Neural cell (in vitro differentiated cells): Measurements from ENCODE around the gene COX4I1. TPM values are rescaled to one million over a fixed set of nuclear protein-coding genes. Genes with fewer than 3 reads are reported as not detected.

Experiments used
- H2AFZ ChIP-seq: fragments of 200-600, 300-800 bp; sonication (generic), shearing (Covaris generic); 2 replicates; pipeline ENCODE4 v1.6.0; 2014; ENCODE audit warnings: low read depth, mild to moderate bottlenecking, antibody characterized with exemption, low read length, moderate library complexity
- H3F3A ChIP-seq: fragments of 200-600 bp; shearing (Covaris generic); 2 replicates; pipeline ENCODE4 v1.6.1; 2016; ENCODE audit warnings: mild to moderate bottlenecking, moderate library complexity, mixed read lengths, antibody characterized with exemption, low read length; ENCODE audit not compliant: insufficient read depth, poor library complexity, severe bottlenecking
- H3K27ac ChIP-seq: fragments of 200-600, 300-800 bp; sonication (generic), shearing (Covaris generic); 2 replicates; pipeline ENCODE4 v1.5.1; 2014; ENCODE audit warnings: mild to moderate bottlenecking, low read length, moderate library complexity
- H3K27me3 ChIP-seq: fragments of 300-800, 200-600 bp; sonication (generic), shearing (Covaris generic); 2 replicates; pipeline ENCODE4 v1.6.0; 2014; ENCODE audit warnings: mild to moderate bottlenecking, low read depth, low read length, moderate library complexity; ENCODE audit not compliant: insufficient read depth
- H3K36me3 ChIP-seq: fragments of 300-800, 200-600 bp; sonication (generic), shearing (Covaris generic); 2 replicates; pipeline ENCODE4 v1.5.1; 2014; ENCODE audit warnings: mild to moderate bottlenecking, antibody characterized with exemption, low read length, moderate library complexity; ENCODE audit not compliant: insufficient read depth
- H3K4me2 ChIP-seq: fragments of 300-800, 200-600 bp; sonication (generic), shearing (Covaris generic); 2 replicates; pipeline ENCODE4 v1.6.0; 2014; ENCODE audit warnings: mild to moderate bottlenecking, low read length
- H3K4me3 ChIP-seq: fragments of 300-800, 200-600 bp; sonication (generic), shearing (Covaris generic); 2 replicates; pipeline ENCODE4 v1.5.1; 2014; ENCODE audit warnings: mild to moderate bottlenecking, low read length, moderate library complexity
- H3K79me2 ChIP-seq: fragments of 200-600 bp; shearing (Covaris generic); replicated peaks from 2 replicates; pipeline ENCODE4 v1.6.0; 2014; ENCODE audit warnings: mild to moderate bottlenecking, low read length, moderate library complexity; ENCODE audit not compliant: insufficient read depth
- H3K9ac ChIP-seq: fragments of 300-800, 200-600 bp; sonication (generic), shearing (Covaris generic); 2 replicates; pipeline ENCODE4 v1.6.1; 2016; ENCODE audit warnings: mild to moderate bottlenecking, low read length, mixed read lengths
- H3K9me2 ChIP-seq: fragments of 200-600 bp; shearing (Covaris generic); 2 replicates; pipeline ENCODE4 v1.6.1; 2016; ENCODE audit warnings: mild to moderate bottlenecking, low read length, mixed read lengths; ENCODE audit not compliant: insufficient read depth
- H3K9me3 ChIP-seq: fragments of 200-600, 300-800 bp; sonication (generic), shearing (Covaris generic); 2 replicates; pipeline ENCODE4 v1.6.1; 2016; ENCODE audit warnings: mild to moderate bottlenecking, mixed run types, low read length, moderate library complexity, mixed read lengths
- H4K20me1 ChIP-seq: fragments of 200-600 bp; shearing (Covaris generic); 2 replicates; pipeline ENCODE4 v1.6.1; 2016; ENCODE audit warnings: mild to moderate bottlenecking, mixed run types; ENCODE audit not compliant: insufficient read depth
- EP300 ChIP-seq: fragments of 450-650 bp; conservative IDR thresholded peaks from 2 replicates; pipeline ENCODE4 v1.6.1; 2014; ENCODE audit warnings: antibody characterized with exemption, mild to moderate bottlenecking, moderate library complexity; ENCODE audit not compliant: poor library complexity, severe bottlenecking
- EZH2 ChIP-seq: fragments of 200-600, 300-800 bp; shearing (Covaris generic), sonication (generic); IDR thresholded peaks from 2 replicates; pipeline ENCODE4 v1.6.1; 2014; ENCODE audit warnings: antibody characterized with exemption, low read length, borderline replicate concordance, mild to moderate bottlenecking; ENCODE audit not compliant: insufficient read depth, poor library complexity, severe bottlenecking
- MXI1 ChIP-seq: fragments of 450-650 bp; conservative IDR thresholded peaks from 2 replicates; pipeline ENCODE4 v1.6.1; 2014; ENCODE audit warnings: antibody characterized with exemption, mild to moderate bottlenecking; ENCODE audit not compliant: poor library complexity, severe bottlenecking
- POLR2AphosphoS5 ChIP-seq: IDR thresholded peaks from 2 replicates; pipeline ENCODE4 v1.6.1; 2012
- RAD21 ChIP-seq: fragments of 450-650 bp; conservative IDR thresholded peaks from 2 replicates; pipeline ENCODE4 v1.6.1; 2014; ENCODE audit warnings: antibody characterized with exemption, mild to moderate bottlenecking, moderate library complexity
- SMC3 ChIP-seq: fragments of 450-650 bp; conservative IDR thresholded peaks from 2 replicates; pipeline ENCODE4 v1.6.1; 2014; ENCODE audit warnings: antibody characterized with exemption, mild to moderate bottlenecking, moderate library complexity; ENCODE audit not compliant: poor library complexity
- TAF1 ChIP-seq: IDR thresholded peaks from 2 replicates; pipeline ENCODE4 v1.6.1; 2012; ENCODE audit warnings: low read depth
- polyA plus RNA-seq: library from polyadenylated mRNA; depleted of rRNA; stranded (reverse); fragments of >200 nt; gene quantifications from 2 replicates; pipeline ENCODE4 v1.2.3, GENCODE V29; 2014
- TF ChIP-seq, protein P1 (sequence below): fragments of 450-650 bp; IDR thresholded peaks from 2 replicates; pipeline ENCODE4 v1.5.1; 2014; ENCODE audit warnings: antibody characterized with exemption, mild to moderate bottlenecking, moderate library complexity; ENCODE audit not compliant: poor library complexity, severe bottlenecking
- TF ChIP-seq, protein P2 (sequence below): IDR thresholded peaks from 2 replicates; pipeline ENCODE4 v1.6.1; 2012; ENCODE audit warnings: borderline replicate concordance

COX4I1 gene
- polyA plus RNA-seq, 1 donor from 2014 or later = 709 TPM

DNA sequence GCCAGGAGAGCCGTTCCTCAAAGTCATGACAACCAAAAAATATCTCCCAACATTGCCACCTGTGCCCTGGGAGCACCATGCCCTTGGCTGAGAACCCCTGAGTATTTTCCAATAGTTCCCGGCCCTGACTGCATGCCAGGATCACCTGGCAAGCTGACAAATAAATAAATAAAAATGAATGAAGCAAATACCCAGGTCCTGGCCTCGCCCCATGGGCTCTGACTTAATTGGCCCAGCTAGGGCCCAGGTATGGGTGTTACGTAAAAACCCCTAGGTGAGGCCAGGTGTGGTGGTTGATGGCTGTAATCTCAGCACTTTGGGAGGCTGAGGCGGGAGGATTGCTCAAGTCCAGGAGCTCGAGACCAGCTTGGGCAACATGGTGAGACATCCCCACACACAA, 45.9 kb upstream of the COX4I1 start:
- Histone ChIP-seq H3K79me2 (no peaks in the 10 kb centered on the region), H3K4me2 (no peak overlapping the region), H3K27ac (no peak overlapping the region), H4K20me1 (no peaks in the 10 kb centered on the region), H2AFZ (no peak overlapping the region), H3K9ac (no peak overlapping the region), H3K36me3 (no peaks in the 10 kb centered on the region), H3K9me2 (no peaks in the 10 kb centered on the region), H3K4me3 (no peak overlapping the region), H3F3A (no peaks in the 10 kb centered on the region), H3K27me3 (peaks cover 33% of the 10 kb centered on the region), H3K9me3 (no peaks in the 10 kb centered on the region)
- TF ChIP-seq RAD21 = no peak
- TF ChIP-seq EP300 = no peak
- no peak for TF ChIP-seq POLR2AphosphoS5
- TF ChIP-seq, protein P1, sequence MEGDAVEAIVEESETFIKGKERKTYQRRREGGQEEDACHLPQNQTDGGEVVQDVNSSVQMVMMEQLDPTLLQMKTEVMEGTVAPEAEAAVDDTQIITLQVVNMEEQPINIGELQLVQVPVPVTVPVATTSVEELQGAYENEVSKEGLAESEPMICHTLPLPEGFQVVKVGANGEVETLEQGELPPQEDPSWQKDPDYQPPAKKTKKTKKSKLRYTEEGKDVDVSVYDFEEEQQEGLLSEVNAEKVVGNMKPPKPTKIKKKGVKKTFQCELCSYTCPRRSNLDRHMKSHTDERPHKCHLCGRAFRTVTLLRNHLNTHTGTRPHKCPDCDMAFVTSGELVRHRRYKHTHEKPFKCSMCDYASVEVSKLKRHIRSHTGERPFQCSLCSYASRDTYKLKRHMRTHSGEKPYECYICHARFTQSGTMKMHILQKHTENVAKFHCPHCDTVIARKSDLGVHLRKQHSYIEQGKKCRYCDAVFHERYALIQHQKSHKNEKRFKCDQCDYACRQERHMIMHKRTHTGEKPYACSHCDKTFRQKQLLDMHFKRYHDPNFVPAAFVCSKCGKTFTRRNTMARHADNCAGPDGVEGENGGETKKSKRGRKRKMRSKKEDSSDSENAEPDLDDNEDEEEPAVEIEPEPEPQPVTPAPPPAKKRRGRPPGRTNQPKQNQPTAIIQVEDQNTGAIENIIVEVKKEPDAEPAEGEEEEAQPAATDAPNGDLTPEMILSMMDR = no peak
- no peak for TF ChIP-seq EZH2
- TF ChIP-seq, protein P2, sequence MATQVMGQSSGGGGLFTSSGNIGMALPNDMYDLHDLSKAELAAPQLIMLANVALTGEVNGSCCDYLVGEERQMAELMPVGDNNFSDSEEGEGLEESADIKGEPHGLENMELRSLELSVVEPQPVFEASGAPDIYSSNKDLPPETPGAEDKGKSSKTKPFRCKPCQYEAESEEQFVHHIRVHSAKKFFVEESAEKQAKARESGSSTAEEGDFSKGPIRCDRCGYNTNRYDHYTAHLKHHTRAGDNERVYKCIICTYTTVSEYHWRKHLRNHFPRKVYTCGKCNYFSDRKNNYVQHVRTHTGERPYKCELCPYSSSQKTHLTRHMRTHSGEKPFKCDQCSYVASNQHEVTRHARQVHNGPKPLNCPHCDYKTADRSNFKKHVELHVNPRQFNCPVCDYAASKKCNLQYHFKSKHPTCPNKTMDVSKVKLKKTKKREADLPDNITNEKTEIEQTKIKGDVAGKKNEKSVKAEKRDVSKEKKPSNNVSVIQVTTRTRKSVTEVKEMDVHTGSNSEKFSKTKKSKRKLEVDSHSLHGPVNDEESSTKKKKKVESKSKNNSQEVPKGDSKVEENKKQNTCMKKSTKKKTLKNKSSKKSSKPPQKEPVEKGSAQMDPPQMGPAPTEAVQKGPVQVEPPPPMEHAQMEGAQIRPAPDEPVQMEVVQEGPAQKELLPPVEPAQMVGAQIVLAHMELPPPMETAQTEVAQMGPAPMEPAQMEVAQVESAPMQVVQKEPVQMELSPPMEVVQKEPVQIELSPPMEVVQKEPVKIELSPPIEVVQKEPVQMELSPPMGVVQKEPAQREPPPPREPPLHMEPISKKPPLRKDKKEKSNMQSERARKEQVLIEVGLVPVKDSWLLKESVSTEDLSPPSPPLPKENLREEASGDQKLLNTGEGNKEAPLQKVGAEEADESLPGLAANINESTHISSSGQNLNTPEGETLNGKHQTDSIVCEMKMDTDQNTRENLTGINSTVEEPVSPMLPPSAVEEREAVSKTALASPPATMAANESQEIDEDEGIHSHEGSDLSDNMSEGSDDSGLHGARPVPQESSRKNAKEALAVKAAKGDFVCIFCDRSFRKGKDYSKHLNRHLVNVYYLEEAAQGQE = no peak

DNA sequence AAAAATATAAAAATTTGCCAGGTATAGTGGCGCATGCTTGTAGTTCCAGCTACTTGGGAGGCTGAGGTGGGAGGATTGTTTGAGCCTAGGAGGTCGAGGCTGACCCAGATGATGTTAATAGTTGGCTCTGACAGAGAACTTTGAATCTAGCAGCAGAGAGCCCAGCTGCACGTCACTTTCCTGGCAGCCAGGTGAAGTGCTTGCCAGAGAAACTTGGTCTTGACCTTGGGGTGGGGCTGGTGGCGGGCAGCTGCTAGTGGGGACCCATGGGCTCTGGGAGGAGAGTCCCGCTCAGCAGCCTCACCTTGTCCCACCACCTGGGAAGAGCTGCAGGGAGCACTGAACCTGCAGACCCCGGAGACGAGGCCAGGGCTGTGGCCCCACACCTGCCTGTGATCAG, 45.5 kb upstream of the COX4I1 start:
- Histone ChIP-seq H3K4me2 (no peak overlapping the region), H4K20me1 (no peaks in the 10 kb centered on the region), H3K9ac (no peak overlapping the region), H3F3A (no peaks in the 10 kb centered on the region), H3K4me3 (no peak overlapping the region), H3K36me3 (no peaks in the 10 kb centered on the region), H3K9me2 (no peaks in the 10 kb centered on the region), H2AFZ (no peak overlapping the region), H3K27me3 (peaks cover 33% of the 10 kb centered on the region), H3K79me2 (no peaks in the 10 kb centered on the region), H3K27ac (no peak overlapping the region), H3K9me3 (no peaks in the 10 kb centered on the region)
- TF ChIP-seq POLR2AphosphoS5 = no peak
- TF ChIP-seq, protein P1 = no peak
- no peak for TF ChIP-seq RAD21
- TF ChIP-seq EP300 = no peak
- TF ChIP-seq TAF1 = no peak
- no peak for TF ChIP-seq SMC3
- TF ChIP-seq, protein P2 = no peak
- TF ChIP-seq EZH2 = no peak
- TF ChIP-seq MXI1 = no peak
